ENCODE results near the gene DNPH1. TPM values are rescaled to one million over a fixed set of nuclear protein-coding genes. Genes with fewer than 3 reads are reported as not detected.
A peak's percentile ranks its signal among the peaks of the same experiment; 100 is the strongest.

The DNPH1 gene
- total RNA-seq, 1 donor: 32.9 TPM

DNA sequence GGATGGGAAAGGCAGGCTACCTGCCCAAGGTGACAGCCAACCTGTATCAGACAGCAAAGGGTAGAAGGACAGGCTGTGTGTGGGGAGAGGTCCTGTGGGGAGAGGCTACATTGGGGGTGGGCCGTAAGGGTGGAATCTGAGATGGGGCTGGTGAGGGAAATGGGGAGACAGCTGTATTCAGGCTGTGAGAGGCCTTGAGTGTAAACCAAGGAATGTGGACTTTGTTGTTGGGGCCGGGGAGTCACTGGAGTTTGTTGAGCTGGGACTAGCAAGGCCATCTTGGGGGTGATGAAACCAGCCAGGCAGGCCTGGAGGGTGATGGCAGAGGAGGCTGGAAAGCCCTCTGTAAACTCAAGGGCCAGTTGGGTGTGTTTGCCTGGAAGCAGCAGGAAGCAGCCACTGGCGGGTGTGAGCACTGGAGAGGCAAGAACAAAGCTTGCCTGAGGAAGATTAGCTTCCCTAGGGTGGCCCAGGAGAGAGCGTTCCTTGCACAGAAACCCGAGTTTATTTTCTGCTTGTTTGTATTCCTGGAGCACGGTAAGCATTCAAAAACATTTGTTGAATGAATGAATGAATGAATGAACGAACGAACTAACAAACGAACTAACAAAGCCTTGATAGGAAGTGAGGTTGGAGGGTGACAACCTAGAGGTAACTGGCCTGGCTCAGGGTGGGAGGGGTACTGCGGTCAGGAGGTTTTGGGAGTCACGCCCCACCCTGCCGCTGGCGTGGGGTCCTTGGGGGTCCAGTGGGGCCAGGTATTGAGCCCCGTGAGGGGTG, 32.9 kb upstream of the DNPH1 start:
- Histone ChIP-seq H3K4me2 (ENCODE audit: insufficient read depth, low read length) (no peak overlapping the region), H3K27me3 (ENCODE audit: insufficient read depth, low read length) (peaks cover 11% of the 10 kb centered on the region), H3K36me3 (ENCODE audit: insufficient read depth, low read length) (no peaks in the 10 kb centered on the region), H4K20me1 (ENCODE audit: insufficient read depth, low read length) (no peaks in the 10 kb centered on the region), H3K79me2 (ENCODE audit: insufficient read depth, low read length) (no peaks in the 10 kb centered on the region), H2AFZ (ENCODE audit: low read length) (peak overlapping the region; percentile 10), H3K9me3 (ENCODE audit: low read depth, low read length) (no peaks in the 10 kb centered on the region), H3K27ac (ENCODE audit: low read depth, low read length) (no peak overlapping the region), H3K4me3 (ENCODE audit: insufficient read depth, low read length) (no peak overlapping the region), H3K4me1 (ENCODE audit: insufficient read depth, low read length) (no peaks in the 10 kb centered on the region)
- TF ChIP-seq, protein P1, sequence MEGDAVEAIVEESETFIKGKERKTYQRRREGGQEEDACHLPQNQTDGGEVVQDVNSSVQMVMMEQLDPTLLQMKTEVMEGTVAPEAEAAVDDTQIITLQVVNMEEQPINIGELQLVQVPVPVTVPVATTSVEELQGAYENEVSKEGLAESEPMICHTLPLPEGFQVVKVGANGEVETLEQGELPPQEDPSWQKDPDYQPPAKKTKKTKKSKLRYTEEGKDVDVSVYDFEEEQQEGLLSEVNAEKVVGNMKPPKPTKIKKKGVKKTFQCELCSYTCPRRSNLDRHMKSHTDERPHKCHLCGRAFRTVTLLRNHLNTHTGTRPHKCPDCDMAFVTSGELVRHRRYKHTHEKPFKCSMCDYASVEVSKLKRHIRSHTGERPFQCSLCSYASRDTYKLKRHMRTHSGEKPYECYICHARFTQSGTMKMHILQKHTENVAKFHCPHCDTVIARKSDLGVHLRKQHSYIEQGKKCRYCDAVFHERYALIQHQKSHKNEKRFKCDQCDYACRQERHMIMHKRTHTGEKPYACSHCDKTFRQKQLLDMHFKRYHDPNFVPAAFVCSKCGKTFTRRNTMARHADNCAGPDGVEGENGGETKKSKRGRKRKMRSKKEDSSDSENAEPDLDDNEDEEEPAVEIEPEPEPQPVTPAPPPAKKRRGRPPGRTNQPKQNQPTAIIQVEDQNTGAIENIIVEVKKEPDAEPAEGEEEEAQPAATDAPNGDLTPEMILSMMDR (IDR thresholded peaks at IDR 0.05; ENCODE audit: extremely low read depth, low read depth, low read length): no peak
- DNase-seq (ENCODE audit: insufficient read length, low spot score, missing footprints): peak; percentile 79

DNA sequence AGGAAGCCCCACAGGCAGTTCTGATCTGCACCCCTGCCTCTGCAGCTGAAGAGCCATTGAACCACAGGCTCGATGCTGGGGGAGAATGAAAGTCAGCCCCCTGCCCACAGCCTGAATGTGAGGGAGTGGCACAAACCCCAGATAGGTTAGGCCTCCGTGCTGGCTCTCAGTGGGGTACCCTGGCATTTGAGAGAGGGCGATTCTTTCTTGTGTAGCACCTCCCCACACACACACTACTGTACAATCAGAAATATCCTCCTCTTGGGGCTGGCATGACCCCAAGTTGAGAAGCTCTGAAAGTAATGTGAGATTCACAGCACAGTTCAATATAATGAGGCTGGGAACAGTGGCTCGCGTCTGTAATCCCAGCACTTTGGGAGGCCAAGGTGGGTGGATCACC, 31.9 kb upstream of the DNPH1 start:
- H4K20me1 ChIP-seq (ENCODE audit: insufficient read depth, low read length): no peaks in the 10 kb centered on the region
- no peak overlapping the region for H3K4me3 ChIP-seq (ENCODE audit: insufficient read depth, low read length)
- no peaks in the 10 kb centered on the region for H3K9me3 ChIP-seq (ENCODE audit: low read depth, low read length)
- no peak overlapping the region for H3K4me2 ChIP-seq (ENCODE audit: insufficient read depth, low read length)
- H3K4me1 ChIP-seq (ENCODE audit: insufficient read depth, low read length): no peaks in the 10 kb centered on the region
- TF ChIP-seq, protein P1 (IDR thresholded peaks at IDR 0.05; ENCODE audit: extremely low read depth, low read depth, low read length): no peak
- H3K79me2 ChIP-seq (ENCODE audit: insufficient read depth, low read length): no peaks in the 10 kb centered on the region
- H3K27me3 ChIP-seq (ENCODE audit: insufficient read depth, low read length): peaks cover 9% of the 10 kb centered on the region
- H2AFZ ChIP-seq (ENCODE audit: low read length): no peak overlapping the region
- H3K27ac ChIP-seq (ENCODE audit: low read depth, low read length): no peak overlapping the region
- no peaks in the 10 kb centered on the region for H3K36me3 ChIP-seq (ENCODE audit: insufficient read depth, low read length)
- no peak for DNase-seq (ENCODE audit: insufficient read length, low spot score, missing footprints)

DNA sequence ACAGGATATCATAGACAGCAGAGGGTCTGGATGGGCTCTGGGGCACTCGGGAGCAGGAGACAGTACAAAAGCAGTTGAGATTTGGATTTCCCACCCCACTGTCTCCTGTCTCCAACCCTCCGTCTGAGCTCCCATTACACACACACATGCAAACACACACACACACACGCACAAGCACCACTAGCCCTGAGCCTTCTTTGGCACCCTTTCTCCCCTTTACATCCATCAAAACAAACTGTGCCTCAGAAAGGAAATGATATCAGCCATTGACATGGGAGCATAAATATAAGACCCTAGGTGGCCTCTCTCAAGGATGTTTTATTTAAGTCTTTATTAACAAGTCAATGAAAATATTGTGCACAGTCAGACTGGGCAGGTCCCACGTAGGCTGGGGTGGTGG, 31.5 kb upstream of the DNPH1 start:
- H3K4me3 ChIP-seq (ENCODE audit: insufficient read depth, low read length): no peak overlapping the region
- TF ChIP-seq, protein P1 (IDR thresholded peaks at IDR 0.05; ENCODE audit: extremely low read depth, low read depth, low read length): no peak
- H3K4me1 ChIP-seq (ENCODE audit: insufficient read depth, low read length): no peaks in the 10 kb centered on the region
- H3K27ac ChIP-seq (ENCODE audit: low read depth, low read length): no peak overlapping the region
- no peaks in the 10 kb centered on the region for H4K20me1 ChIP-seq (ENCODE audit: insufficient read depth, low read length)
- DNase-seq (ENCODE audit: insufficient read length, low spot score, missing footprints): peak; percentile 62
- H3K4me2 ChIP-seq (ENCODE audit: insufficient read depth, low read length): no peak overlapping the region
- no peaks in the 10 kb centered on the region for H3K9me3 ChIP-seq (ENCODE audit: low read depth, low read length)
- no peaks in the 10 kb centered on the region for H3K79me2 ChIP-seq (ENCODE audit: insufficient read depth, low read length)
- no peaks in the 10 kb centered on the region for H3K36me3 ChIP-seq (ENCODE audit: insufficient read depth, low read length)
- H3K27me3 ChIP-seq (ENCODE audit: insufficient read depth, low read length): peaks cover 9% of the 10 kb centered on the region
- H2AFZ ChIP-seq (ENCODE audit: low read length): no peak overlapping the region

DNA sequence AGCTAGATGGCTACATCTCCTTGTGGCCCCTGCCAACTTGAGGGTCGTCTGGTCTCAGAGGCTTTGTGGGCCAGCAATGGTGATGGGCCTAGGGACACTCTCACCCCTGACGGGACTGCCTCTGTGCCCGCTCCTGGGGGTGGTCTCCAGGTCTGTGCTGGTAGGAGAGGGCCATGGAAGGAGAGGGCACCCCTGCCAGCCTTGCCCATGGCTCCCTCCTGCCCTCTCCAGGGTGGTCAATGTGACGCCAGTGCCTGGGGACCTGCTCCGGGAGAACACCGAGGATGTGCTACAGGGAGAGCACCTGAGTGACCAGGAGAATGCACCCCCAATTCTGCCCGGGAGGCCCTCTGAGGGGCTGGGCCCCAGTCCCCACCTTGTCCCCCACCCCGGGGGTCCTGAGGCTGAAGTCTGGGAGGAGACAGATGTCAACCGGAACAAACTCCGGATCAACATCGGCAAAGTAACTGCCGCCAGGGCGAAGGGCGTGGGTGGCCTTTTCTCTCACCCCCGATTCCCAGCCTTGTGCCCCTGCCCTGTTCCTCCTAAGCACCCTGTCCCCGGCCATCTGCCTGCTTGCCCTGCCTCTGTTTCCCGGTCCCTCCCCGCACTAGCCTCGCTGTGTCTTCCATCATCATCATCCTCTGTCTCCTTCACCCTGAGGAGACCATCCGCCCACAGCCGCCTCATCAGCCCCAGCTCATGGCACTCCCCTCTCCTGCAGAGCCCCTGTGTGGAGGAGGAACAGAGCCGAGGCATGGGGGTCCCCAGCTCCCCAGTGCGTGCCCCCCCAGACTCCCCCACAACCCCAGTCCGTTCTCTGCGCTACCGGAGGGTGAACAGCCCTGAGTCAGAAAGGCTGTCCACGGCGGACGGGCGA, 29.8 kb upstream of the DNPH1 start:
- H4K20me1 ChIP-seq (ENCODE audit: insufficient read depth, low read length): no peaks in the 10 kb centered on the region
- H2AFZ ChIP-seq (ENCODE audit: low read length): no peak overlapping the region
- H3K27ac ChIP-seq (ENCODE audit: low read depth, low read length): no peak overlapping the region
- DNase-seq (ENCODE audit: insufficient read length, low spot score, missing footprints): peak; percentile 71
- H3K9me3 ChIP-seq (ENCODE audit: low read depth, low read length): no peaks in the 10 kb centered on the region
- no peak overlapping the region for H3K4me2 ChIP-seq (ENCODE audit: insufficient read depth, low read length)
- TF ChIP-seq, protein P1 (IDR thresholded peaks at IDR 0.05; ENCODE audit: extremely low read depth, low read depth, low read length): no peak
- no peak overlapping the region for H3K4me3 ChIP-seq (ENCODE audit: insufficient read depth, low read length)
- H3K36me3 ChIP-seq (ENCODE audit: insufficient read depth, low read length): no peaks in the 10 kb centered on the region
- H3K79me2 ChIP-seq (ENCODE audit: insufficient read depth, low read length): no peaks in the 10 kb centered on the region
- H3K27me3 ChIP-seq (ENCODE audit: insufficient read depth, low read length): peaks cover 9% of the 10 kb centered on the region
- H3K4me1 ChIP-seq (ENCODE audit: insufficient read depth, low read length): no peaks in the 10 kb centered on the region
